Endothelial cell of umbilical vein (primary cell): ENCODE data around the gene PHF12. TPM values are rescaled to one million over a fixed set of nuclear protein-coding genes. Genes with fewer than 3 reads are reported as not detected.
"Not testable (repeated sequence)": the region's sequence is repeated elsewhere in the genome, so short reads cannot be mapped to it uniquely, and the experiment has no call there.

Experiments
- BruUV-seq: library from RNA; stranded (reverse); fragments of 400-500 nt; replicated peaks from 2 replicates; lab custom pipeline; 2021; lab: Mats Ljungman, UMichigan
- CTCF ChIA-PET: fragments of 300-600, 350-600 bp; sonication (Branson Sonifier 250); formaldehyde crosslinking; loops from one replicate; lab custom pipeline; 2021; ENCODE audit warnings: antibody characterized with exemption, inconsistent platforms; lab: Charles Lee
- POLR2A ChIA-PET: fragments of 300-600, 350-600 bp; sonication (Branson Sonifier 250); formaldehyde crosslinking; loops from one replicate; lab custom pipeline; 2021; ENCODE audit warnings: antibody characterized with exemption, inconsistent platforms; lab: Charles Lee
- DNase-seq: peaks from one replicate; pipeline ENCODE4 v3.0.0-alpha.2; 2011; ENCODE audit warnings: low read depth, low spot score
- FAIRE-seq: peaks from 2 replicates; lab custom pipeline; 2011; peaks lifted over from hg19 to GRCh38; lab: Jason Lieb, UNC
- H2AFZ ChIP-seq: 2 replicates; pipeline ENCODE4 v1.6.0; 2012; ENCODE audit warnings: low read depth, low read length, control low read depth, inconsistent platforms
- H3K27ac ChIP-seq: 2 replicates; pipeline ENCODE4 v1.5.1; 2011; ENCODE audit warnings: low read depth, mild to moderate bottlenecking, control low read depth, low read length, moderate library complexity; ENCODE audit not compliant: insufficient read depth
- H3K27me3 ChIP-seq, 2 experiments: 2 replicates each; pipeline versions ENCODE4 v1.6.0 to v1.6.1; 2011; ENCODE audit warnings: low read length in 2 of 2, mixed read lengths in 1 of 2; ENCODE audit not compliant: control insufficient read depth in 2 of 2, insufficient read depth in 2 of 2
- H3K36me3 ChIP-seq, 2 experiments: 2 replicates in 1 of 2; 3 replicates in 1 of 2; pipeline ENCODE4 v1.5.1; 2011; ENCODE audit warnings: low read length in 2 of 2, mild to moderate bottlenecking in 1 of 2, moderate library complexity in 1 of 2; ENCODE audit not compliant: control insufficient read depth in 2 of 2, insufficient read depth in 2 of 2; ENCODE audit errors: extremely low read depth in 1 of 2
- H3K4me1 ChIP-seq: 3 replicates; pipeline ENCODE4 v1.5.1; 2011; ENCODE audit warnings: mild to moderate bottlenecking, low read length; ENCODE audit not compliant: control insufficient read depth, insufficient read depth; ENCODE audit errors: extremely low read depth
- H3K4me2 ChIP-seq: 2 replicates; pipeline ENCODE4 v1.6.1; 2011; ENCODE audit warnings: low read length, control low read depth, mixed read lengths; ENCODE audit not compliant: insufficient read depth
- H3K4me3 ChIP-seq, 3 experiments: fragments of 200-600 bp in 1 of 3; sonication (generic), shearing (Covaris generic) in 1 of 3; replicated peaks in 1 of 3; 2 replicates each; pipeline ENCODE4 v1.5.1; 2011 to 2016; ENCODE audit warnings: control low read depth in 3 of 3, low read length in 3 of 3, mild to moderate bottlenecking in 2 of 3, inconsistent platforms in 1 of 3, low read depth in 1 of 3, moderate library complexity in 1 of 3; ENCODE audit not compliant: insufficient read depth in 1 of 3
- H3K79me2 ChIP-seq: 2 replicates; pipeline ENCODE4 v1.6.0; 2012; ENCODE audit warnings: low read length, inconsistent platforms; ENCODE audit not compliant: control insufficient read depth, insufficient read depth
- H3K9ac ChIP-seq: replicated peaks from 2 replicates; pipeline ENCODE3; 2011; ENCODE audit warnings: low read length, control low read depth; ENCODE audit not compliant: insufficient read depth; ENCODE audit errors: extremely low read depth
- H3K9me1 ChIP-seq: replicated peaks from 3 replicates; pipeline ENCODE4 v1.6.0; 2011; ENCODE audit warnings: mild to moderate bottlenecking, low read length; ENCODE audit not compliant: control insufficient read depth, insufficient read depth; ENCODE audit errors: extremely low read depth
- H3K9me3 ChIP-seq: replicated peaks from 2 replicates; pipeline ENCODE4 v1.5.1; 2012; ENCODE audit warnings: low read length, inconsistent platforms; ENCODE audit not compliant: control insufficient read depth, insufficient read depth
- H4K20me1 ChIP-seq: replicated peaks from 2 replicates; pipeline ENCODE3; 2011; ENCODE audit warnings: mild to moderate bottlenecking, low read length; ENCODE audit not compliant: control insufficient read depth, insufficient read depth; ENCODE audit errors: extremely low read depth
- CTCF ChIP-seq, 2 donors: IDR thresholded peaks; 1 replicate in 1 of 2; 2 replicates in 1 of 2; pipeline ENCODE4 v1.5.1; 2011; ENCODE audit warnings: low read length in 2 of 2, mild to moderate bottlenecking in 2 of 2, moderate library complexity in 2 of 2, control low read depth in 1 of 2, inconsistent platforms in 1 of 2, low read depth in 1 of 2; ENCODE audit not compliant: insufficient read depth in 1 of 2; ENCODE audit errors: extremely low read depth in 1 of 2
- EZH2 ChIP-seq: IDR thresholded peaks from 2 replicates; pipeline ENCODE4 v1.6.1; 2012; ENCODE audit warnings: borderline replicate concordance, low read depth, mild to moderate bottlenecking, moderate library complexity, low read length, inconsistent platforms; ENCODE audit not compliant: severe bottlenecking
- FOS ChIP-seq: IDR thresholded peaks from 2 replicates; pipeline ENCODE4 v1.6.1; 2011; ENCODE audit warnings: mild to moderate bottlenecking, low read length, moderate library complexity, borderline replicate concordance; ENCODE audit not compliant: insufficient read depth
- GATA2 ChIP-seq: IDR thresholded peaks from 2 replicates; pipeline ENCODE4 v1.7.0; 2011; ENCODE audit warnings: low read depth, mild to moderate bottlenecking, moderate library complexity, mixed read lengths, low read length; ENCODE audit not compliant: insufficient read length, insufficient read depth
- JUN ChIP-seq: IDR thresholded peaks from 2 replicates; pipeline ENCODE4 v1.6.1; 2011; ENCODE audit warnings: borderline replicate concordance, low read depth; ENCODE audit not compliant: insufficient read length, insufficient read depth
- MAX ChIP-seq: IDR thresholded peaks from 2 replicates; pipeline ENCODE4 v1.6.1; 2011; ENCODE audit not compliant: insufficient read depth, insufficient read length
- MYC ChIP-seq: IDR thresholded peaks from one replicate; pipeline ENCODE4 v1.6.1; 2011; ENCODE audit warnings: mild to moderate bottlenecking, low read depth, low read length
- POLR2A ChIP-seq: IDR thresholded peaks from 2 replicates; pipeline ENCODE4 v1.6.1; 2012; ENCODE audit warnings: low read depth, mild to moderate bottlenecking, control low read depth, low read length
- POLR2AphosphoS5 ChIP-seq: IDR thresholded peaks from 2 replicates; pipeline ENCODE4 v1.6.1; 2012; ENCODE audit warnings: low read depth, mild to moderate bottlenecking, control low read depth, low read length, moderate library complexity; ENCODE audit not compliant: insufficient read depth
- dilution Hi-C: fragments of 300-500 bp; cut with MboI; formaldehyde crosslinking; loops from one replicate; pipeline ENCODE4 v1.15.0; 2019; ENCODE audit warnings: low sequenced_read_pairs; ENCODE audit not compliant: extremely low pct_ligation_motif_present
- intact Hi-C: fragments of 100-400 bp; cut with micrococcal nuclease; formaldehyde crosslinking; loops from one replicate; pipeline ENCODE4 v1.10.0; 2022
- polyA plus RNA-seq, 4 experiments: library from polyadenylated mRNA; depleted of rRNA in 3 of 4; stranded (reverse) in 3 of 4; unstranded in 1 of 4; fragments of >200 nt; gene quantifications; 2 replicates each; pipeline versions ENCODE4 v1.2.1 to v1.2.3, GENCODE V29; 2011 to 2012; ENCODE audit warnings: missing spikeins in 1 of 4
- total RNA-seq: library from RNA; stranded (reverse); gene quantifications from 2 replicates; pipeline ENCODE4 v1.2.3, GENCODE V29; 2021

Gene PHF12
- total and polyA plus RNA-seq, 2 donors (not counting 3 experiments of a cell fraction or from before 2014, with no cell fraction given): 26.6 to 44.2 TPM

GRCh38 chr17:28935744-28936460 lies 15.4 kb downstream of the PHF12 start:
- H3K4me2 ChIP-seq: no peak overlapping the region
- no peaks in the 10 kb centered on the region for H3K9me1 ChIP-seq
- dilution Hi-C loops (no loop called here), intact Hi-C loops (no loop called here)
- FAIRE-seq: no peak
- H4K20me1 ChIP-seq: peaks cover 8% of the 10 kb centered on the region
- H3K27me3 ChIP-seq: no peaks in the 10 kb centered on the region
- H3K36me3 ChIP-seq: no peaks in the 10 kb centered on the region
- no peak overlapping the region for H3K9ac ChIP-seq
- no peak overlapping the region for H2AFZ ChIP-seq
- H3K27ac ChIP-seq: no peak overlapping the region
- ChIA-PET POLR2A (no interaction called here), CTCF (interaction anchor here (1.1 to 1.4 kb wide), 2 partner anchors 10 to 24 kb away, joined by 3 to 5 read pairs; no protein-coding TSS in a partner anchor)
- BruUV-seq: no TSS peak
- TF ChIP-seq MYC (no peak), POLR2AphosphoS5 (no peak), CTCF (IDR thresholded peaks at IDR 0.05; ENCODE audit: extremely low read depth in 1 of 2, insufficient read depth in 1 of 2, low read depth in 1 of 2, low read length in 2 of 2) (no peak), EZH2 (no peak), MAX (no peak), GATA2 (no peak), JUN (no peak), FOS (no peak), POLR2A (no peak)
- peaks cover 10% of the 10 kb centered on the region for H3K4me1 ChIP-seq
- peaks cover 74% of the 10 kb centered on the region for H3K79me2 ChIP-seq
- no peaks in the 10 kb centered on the region for H3K9me3 ChIP-seq
- no peak for DNase-seq
- H3K4me3 ChIP-seq: no peak overlapping the region

- FAIRE-seq, BruUV-seq, DNase-seq, intact Hi-C loops, H3K4me1 ChIP-seq, H3K27ac ChIP-seq, H2AFZ ChIP-seq, POLR2A ChIA-PET, H3K9ac ChIP-seq, H4K20me1 ChIP-seq, H3K9me1 ChIP-seq, H3K4me3 ChIP-seq, H3K4me2 ChIP-seq, H3K9me3 ChIP-seq, dilution Hi-C loops, H3K36me3 ChIP-seq, H3K27me3 ChIP-seq: not testable (repeated sequence)
- CTCF ChIA-PET: interaction anchor here (1.4 kb wide), 1 partner anchor 12 kb away, joined by 5 read pairs; no protein-coding TSS in a partner anchor
- peaks cover 72% of the 10 kb centered on the region for H3K79me2 ChIP-seq
These were observed 16.8 kb downstream of the PHF12 start for GRCh38 chr17:28934508-28934907.
